ENCODE measurements around the gene TOMM7.

The TOMM7 gene

DNA sequence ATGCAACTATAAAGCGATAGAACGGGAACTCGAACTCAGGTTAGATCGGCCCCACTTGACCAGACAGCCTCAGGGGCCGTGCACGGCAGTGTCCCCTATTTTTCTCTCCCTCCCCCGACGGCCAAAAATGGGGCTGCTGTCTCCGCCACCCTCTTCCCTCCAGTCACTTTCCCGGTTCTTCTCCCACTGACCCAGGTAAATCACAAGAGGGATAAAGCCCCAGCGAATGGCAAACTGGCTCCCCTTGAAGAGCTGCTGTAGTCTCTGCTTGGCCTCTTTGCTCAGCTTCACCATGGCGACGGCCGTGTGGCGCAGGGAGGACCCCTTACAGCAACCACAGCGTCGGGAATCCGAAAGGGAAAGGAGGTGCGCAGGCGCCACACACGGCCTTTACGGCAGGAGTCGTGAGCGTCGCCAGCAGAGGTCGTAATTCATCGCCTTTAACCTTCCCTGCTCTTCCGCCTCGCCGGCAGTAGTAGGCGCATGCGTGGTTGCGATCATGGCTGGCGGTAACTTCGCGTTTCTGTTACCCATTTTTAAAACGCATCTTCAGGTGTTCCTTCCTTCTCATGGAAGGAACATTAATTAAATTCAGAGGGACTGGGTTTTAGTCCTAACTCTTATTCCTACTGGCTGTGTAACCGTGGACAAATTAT, at the start of gene TOMM7:
Gene TOMM7 (minus strand): TSS at position 364 of the 656 bp plus-strand sequence. CDS start 70 bp downstream, at position 294.
- peak; percentile 95 for DNase-seq

DNA sequence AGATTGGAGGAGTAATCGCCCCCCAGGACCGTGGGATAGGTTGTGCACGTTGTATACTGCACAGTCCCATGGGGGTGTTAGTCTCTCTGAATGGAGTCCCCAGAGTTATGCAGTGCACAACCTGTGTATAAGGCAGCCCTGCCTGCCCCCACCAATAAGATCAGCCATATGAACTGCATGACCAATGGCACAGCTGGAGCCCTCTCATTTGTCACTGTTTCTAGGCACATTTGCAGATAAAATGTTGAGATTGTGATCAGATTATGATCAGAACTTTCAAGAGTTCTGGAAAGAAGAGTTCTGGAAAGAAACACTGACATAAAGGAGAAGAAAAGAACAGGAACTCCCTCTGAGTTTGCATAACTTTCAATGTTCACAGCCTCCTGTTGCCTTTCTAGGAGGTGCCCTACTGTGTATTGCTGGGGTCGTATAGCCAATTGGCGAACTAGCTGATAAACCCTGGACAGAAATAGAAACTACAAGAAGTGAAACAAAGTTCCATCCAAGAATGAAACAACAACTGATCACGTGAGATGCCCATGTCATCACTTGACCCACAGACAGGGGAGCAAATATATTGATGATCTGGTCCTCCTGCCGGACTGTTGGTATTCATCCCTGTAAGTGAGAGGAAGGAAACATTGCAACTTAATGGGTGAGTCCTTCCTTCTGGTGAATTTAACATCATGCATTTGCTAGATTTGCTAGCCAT, 49.6 kb upstream of the TOMM7 start:
- DNase-seq: no peak

DNA sequence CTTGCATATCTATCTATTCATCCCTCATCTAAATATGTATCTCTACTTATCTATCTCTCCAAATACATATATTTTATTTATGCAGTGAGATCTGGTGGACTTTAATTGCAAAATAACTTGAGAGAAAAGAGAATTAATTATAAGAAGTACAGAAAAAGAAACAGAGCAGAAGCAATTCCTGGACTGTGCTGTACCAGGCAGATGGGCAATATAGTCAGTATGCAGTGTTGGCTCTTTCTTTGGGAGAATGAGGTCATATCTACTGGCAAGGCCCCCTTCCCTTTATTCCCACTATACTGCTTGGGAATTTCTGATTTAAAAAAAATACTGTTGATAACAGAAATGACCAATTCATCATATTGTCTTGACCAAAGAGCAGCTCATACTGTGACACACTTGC, 49.0 kb upstream of the TOMM7 start:
- DNase-seq: no peak

DNA sequence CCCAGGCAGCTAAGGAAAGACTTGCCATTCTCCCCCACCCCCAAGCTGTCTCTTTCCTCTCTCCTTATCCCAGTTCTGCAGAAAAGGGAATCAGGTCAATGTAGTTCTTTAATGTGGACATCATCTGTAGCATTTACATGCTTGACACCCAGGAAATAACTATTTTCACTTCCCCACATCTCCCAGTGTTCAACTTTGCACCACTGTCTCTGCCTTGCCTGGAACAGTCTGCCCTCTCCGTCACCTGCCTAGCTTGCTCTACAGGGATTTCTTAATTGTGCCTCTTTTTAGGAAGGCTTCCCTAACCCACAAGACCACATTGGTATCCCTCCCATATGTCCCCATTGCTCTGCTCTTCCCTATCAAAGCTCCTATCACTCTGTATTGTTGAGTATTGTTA, 45.9 kb upstream of the TOMM7 start:
- no peak for DNase-seq

DNA sequence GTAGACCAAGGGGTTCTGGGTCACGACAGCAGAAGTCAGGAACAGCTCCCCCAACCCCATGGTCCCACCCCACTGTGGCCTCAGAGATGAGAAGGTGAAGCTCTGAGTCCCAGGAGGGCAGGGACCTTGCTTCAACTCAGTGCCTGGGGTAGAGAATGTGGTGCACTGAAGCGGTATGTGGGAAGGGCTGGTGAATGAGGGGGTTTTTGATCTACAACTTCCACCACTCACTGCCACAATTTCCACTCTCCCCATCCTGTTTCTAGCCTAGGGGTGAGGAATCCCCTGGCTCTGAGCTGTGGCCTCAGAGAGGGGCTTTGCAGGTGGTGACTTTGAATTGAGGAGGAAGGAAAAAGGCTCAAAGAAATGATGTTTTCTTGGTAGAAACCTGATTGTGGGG, 44.9 kb upstream of the TOMM7 start:
- no peak for DNase-seq

DNA sequence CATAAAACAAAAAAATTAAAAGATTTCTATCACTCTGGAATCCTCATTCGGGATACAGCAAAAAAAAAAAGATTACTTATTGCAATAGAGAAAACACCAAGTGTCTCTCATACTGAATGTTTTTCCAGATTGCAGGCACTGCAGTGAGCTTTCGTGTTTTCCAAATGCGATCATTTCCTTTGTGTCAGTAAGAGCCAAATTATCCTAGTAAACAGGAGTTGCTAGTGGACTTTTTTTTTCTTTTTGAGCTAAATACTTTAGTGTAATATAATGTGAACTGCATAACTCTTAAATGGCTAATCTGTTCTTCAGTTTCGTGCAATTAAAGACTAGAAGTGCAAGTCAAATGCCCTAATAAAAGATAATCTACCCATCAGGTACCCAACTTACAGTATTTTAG, 44.4 kb upstream of the TOMM7 start:
- DNase-seq: no peak

DNA sequence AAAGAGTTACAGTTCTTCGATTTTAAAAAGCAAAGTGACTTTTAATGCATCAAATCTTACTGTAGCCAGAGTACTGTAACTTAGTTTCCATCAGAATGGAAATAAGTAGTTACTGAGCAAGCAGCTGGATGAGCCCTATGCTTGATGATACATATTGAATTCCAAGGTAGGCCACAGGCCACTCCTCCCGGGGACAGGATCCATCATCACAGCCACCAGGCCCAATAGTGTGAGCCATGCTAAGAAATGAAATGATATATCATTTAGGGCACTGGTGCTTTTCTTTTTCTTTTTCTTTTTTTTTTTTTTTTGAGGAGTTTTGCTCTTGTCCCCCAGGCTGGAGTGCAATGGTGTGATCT, 42.9 kb upstream of the TOMM7 start:
- DNase-seq: no peak

DNA sequence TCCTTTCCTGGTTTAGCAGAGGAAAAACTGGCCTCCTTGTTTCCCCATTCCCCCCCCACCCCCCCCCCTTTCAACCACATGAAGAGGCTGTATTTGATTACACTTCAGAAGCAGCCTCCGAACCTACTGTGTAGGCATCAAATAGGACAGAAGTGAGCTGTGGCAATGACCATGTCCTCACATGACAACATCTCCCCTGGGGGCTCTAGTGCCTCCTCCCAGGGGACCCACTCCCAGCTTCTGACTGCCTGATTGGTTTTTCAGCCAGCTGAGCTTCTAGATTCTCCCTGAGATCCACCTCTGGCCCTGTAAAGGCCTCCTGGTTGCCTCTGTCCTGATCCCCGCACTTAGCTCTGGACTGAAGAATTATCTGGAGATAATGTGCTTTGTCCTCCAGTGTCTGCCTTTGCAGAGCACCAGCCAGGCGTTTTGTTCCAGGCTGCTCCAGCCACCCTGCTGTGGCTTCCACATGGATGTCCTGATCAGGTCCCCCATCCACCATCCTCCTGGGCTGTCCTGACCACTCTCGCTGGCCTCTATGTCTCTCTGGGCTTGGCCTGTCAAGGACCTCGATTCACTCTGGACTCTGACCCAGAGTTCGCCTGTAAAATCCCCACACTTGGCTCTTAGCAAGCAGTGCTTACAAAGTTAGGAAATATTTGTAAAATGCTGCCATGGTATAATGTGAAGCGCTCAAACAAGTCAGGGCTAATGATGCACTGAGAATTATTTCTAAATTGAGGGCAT, 42.4 kb upstream of the TOMM7 start:
- no peak for DNase-seq

DNA sequence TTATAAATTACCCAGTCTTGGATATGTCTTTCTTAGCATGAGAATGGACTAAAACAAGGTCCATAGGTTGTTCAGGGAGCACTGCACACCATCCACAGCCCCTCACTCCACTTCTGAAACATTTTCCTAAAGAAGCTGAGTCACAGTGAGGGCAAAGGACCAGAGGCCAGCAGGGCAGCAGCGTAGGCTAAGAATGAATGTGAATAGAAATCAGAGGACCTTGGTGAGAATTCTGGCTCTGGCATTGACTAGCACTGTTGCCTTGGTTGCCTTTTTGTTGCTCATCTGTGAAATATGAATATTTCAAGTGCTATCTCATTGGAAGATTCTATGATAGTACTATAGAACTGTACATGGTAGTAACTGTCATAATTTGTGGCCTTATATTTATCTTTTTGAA, 41.7 kb upstream of the TOMM7 start:
- DNase-seq: no peak

DNA sequence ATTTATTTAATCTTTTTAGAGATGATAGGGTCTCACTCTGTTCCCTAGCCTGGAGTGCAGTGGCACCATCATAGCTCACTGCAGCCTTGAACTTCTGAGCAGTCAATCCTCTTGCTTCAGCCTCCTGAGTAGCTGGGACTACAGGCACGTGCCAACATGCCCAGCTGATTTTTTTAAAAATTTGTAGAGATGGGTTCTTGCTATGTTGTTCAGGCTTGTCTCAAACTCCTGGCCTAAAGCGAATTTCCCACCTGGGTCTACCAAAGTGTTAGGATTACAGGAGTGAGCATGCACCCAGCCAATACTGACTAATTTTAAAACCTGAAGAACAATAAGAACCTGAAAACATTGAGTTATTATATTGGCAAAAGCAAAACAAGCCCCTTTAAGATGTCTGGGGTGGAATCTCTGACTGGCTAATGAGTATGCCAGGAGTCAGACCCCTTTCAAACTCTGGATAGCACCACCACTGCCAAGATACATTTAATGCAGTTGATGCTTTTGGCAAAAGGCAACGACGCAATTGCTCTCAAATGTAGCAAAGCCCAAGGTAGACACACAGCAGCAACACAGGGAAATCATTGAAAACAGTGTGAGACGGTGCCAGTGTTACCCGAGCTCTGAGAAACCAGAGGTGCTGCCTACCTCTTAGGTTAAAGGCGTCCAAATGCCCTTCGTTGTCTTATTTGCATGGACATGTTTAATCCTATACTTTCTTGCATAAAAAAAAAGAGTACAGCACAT, 40.7 kb upstream of the TOMM7 start:
- no peak for DNase-seq

DNA sequence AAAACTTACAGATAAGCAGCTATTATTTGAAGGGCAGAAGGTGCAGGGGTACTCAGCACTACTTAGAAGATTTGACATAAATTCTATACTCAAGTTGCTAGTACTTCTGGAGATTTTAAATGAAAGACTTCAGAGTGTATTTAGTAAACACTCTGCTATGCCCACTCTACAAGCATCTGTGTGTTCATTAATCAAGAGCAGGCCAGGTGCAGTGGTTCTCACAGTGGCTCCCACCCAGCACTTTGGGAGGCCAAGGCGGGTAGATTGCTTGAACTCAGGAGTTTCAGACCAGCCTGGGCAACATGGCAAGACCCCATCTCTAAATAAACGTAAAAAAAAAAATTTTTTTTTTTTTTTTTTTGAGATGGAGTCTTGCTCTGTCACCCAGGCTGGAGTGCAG, 38.9 kb upstream of the TOMM7 start:
- DNase-seq: no peak

DNA sequence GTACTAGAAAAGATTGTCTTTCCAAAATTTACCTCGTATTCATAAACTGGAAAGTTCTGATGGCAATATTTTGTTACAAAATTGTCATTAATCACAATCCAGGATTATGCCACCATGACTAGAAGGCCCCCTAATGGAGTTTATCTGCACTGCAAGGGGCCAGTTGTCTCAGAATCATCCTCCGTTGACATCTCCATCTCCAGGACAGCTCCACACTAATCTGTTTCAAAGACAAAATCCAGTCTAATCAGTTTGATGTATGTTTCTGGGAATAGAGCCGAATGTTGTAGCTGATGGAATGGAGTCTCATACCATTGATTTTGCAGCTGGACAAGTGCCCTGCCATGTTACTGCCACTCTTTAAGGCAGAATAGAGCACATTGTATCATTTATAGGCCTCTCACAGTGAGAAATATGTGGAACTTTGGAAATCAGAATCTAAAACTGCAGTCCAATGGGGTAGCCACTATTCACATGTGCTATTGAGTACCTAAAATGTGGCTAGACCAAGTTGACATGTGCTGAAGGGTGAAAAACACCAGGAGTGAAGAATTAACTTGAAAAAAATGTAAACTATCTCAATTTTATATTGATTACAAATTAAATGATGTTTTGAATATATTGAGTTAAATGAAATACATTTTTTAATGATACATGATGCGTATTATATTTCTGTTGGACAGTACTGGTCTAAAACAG, 38.3 kb upstream of the TOMM7 start:
- DNase-seq: no peak

DNA sequence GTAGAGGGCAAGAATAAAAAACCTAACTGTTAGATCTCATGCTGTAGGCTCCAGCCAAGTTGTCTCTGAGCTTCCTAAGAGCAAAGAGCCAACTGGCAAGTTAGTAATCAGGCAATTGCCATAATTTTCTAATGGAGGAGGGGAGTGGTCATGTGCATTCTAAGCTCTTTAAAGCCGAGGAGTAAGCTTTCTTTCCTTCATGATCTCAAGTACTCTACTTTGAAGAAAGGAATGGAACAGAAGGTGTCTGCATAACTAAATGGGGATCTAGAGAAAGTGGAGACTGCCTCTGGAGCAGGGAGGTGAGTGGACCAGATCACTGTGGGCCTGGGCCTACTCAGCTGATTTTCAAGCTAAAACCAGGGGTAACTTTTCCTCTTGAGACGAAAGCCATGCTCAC, 37.7 kb upstream of the TOMM7 start:
- no peak for DNase-seq

DNA sequence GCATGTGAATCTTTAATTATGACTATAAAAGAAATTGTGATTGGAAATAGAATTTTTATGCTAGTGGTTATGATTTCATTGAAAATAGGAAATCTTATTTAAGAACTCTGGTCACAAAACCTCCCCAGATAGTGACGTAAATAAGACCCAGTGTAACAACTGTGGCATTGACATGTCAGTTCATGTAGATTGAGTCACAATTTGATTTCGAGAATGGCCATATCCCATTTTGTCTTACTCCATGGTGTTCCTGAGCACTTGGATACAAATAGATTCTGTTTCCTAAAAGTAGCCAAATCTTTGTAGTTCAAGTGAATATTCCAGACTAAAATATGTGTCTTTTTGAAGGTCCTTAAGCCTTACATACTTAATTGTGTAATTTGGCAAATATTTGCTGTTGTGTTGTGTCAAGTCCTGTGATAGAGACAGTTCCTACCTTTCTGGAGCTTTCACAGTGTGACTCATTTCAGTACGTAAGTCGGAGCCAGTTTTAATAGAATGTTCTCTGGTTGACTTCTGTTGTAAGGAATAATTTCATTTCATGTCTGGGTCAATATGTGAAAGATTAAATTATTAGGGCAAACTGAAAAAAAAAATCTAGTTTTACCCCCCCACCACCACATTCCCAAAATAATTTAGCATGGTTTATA, 37.1 kb upstream of the TOMM7 start:
- no peak for DNase-seq

DNA sequence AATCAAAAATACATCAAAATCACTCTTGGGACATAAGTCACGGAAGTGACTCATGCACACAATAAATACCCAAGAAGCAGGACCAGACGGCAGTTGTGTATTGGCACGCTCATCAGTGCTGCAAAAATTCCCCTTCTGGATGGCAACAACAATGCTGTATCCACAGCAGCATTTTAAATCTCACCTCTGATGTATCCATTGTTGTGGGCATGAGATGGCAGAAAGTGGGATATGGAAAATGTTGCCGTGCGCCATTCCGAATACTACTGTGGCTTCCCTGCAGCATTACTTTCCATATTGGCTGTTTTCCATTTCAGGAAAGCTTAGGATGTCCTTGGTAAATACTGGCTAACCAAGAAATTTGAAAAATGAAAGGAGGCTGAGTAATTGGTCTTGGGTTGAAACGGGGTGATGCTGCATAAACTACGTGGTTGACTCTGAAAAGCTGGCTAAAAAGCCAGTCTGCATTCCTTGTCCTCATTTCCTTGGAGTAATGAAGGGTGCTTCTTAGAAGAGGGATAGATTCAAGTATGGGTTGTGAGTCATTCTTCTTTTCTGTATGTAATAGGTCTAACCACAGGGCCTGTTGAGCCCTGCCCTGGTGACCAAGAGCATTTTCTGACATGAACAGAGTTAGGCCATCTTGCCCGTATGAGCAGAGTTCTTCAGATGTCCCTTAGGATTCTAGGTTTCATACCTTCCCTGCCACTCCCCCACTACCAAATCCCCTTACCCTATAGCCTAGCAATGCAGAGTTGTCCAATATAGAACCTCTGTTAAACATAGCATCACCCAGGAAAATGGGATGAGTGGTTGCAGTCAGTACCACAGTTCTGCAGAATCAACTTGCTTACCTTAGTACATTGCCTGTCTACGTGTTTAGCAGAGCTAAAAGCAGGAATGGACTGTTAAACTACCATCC, 36.3 kb upstream of the TOMM7 start:
- no peak for DNase-seq

DNA sequence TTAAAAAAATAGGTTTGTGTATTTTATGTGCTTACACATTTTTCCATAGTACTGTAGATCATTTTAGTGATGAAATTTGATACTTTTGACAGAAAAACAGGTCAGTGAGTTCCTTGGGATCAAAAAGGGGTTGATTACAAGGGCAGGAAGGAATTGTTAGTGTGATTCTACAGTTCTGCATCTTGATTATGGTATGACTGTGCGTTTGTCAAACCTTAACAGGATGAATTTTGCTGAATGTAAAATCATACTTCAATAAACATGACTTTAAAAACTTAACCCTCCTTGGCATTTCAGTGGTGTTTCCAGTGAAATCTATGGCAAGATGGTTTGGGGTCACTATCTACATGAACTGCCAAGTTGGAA, 35.6 kb upstream of the TOMM7 start:
- no peak for DNase-seq

DNA sequence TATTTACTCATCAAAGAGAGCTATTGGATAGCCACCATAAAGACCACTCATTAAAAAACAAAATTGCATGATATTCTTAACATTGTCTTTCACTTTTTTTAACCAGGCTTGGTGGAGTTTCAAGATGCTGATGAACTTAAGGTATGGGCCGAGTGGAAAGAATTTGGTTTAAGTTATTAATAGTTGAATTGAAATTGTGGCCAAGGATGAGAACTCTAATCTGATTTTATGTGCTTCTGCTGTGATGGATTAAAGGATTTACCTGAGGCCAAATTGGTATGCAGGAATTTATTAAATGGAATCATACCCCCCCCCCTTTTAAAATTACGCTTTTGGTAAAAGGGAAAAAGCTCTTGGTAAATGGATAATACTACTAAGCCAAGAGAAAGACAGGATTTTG, 33.8 kb upstream of the TOMM7 start:
- no peak for DNase-seq

DNA sequence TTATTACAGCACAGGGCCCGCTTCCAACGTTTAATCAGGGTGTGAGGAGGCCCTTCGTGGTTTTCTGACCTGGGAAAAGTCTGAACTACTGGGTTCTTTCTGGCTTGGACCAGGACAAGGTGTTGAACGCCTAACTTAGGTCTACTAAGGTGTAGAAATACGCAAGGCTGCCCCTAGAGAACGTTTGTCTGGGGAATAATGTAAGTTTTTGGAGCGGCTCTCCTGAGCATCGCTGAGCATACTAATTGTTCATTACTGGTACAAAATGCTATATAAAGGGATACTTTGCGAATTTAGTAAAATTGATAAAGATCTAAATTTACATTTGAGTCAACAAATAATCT, 32.4 kb upstream of the TOMM7 start:
- no peak for DNase-seq

DNA sequence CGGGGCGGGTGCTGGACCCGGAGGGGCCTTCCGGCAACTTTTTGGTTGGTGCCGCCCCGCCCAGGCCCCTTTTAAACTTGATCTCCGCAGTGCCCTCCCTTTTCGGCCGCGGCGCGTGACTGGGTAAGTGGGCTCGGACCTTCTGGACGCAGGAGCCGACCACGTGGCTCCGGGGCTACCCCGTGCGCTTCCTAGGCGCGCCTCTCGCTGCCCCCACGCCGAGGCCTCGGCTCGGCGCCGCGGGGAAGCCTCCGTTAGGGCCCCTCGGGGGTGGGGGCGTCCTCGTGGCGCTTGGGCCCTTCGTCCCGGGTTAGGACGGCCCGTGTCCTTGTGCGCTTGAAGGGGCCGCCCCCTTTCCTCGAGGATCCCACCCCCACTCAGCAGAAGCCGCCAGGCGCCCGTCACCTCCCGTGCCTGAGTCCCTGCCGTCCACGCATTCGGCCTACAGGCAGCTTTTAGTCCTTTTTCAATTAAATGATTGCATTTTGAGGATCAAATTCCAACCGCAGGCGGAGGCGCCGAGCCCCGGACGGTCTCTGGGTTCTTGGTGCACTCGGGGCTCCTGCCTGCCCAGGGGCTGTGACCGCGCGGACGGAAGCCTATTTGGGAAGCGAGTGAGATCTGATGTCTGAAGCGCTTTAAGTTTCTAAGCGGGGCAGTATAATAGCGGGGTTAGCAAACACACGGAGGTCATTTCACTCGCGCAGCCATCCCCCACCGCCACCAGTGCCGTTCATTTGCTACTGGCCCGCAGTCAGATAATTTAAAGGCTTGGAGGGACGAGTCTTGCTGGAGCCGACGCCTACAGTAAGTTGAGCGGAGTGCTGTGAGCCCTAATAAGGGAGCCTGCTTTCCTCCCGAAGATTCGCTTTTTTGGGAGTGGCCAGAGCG, 31.8 kb upstream of the TOMM7 start:
- peak; percentile 80 for DNase-seq

DNA sequence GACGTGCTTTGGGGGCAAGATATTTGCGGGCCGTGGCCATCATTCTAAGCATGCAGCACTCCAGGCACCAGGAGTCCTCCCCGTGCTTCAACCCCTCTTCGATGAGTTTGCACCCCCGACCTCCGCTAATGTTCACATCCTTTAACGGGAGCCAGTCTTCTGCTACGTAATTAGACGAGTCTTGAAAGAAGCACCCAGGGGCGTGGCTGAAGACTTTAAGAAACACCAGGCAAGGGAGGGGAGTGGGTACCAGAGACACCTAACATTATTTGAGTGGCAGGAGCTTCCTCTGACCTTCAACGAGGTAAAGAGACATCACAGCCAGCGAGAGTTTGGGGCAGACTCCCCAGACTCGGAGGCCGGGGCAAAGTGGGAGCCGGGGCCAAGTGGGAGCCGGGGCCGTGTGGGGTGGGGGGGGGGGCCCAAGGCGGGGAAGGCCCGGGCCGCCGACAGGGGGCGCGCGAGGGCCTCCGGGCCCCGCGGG, 31.1 kb upstream of the TOMM7 start:
- DNase-seq: no peak

All from NCI-H510A treated with DMSO at 0.1 percent for 48 hours (cell line).